Endothelial cell of umbilical vein (primary cell): ENCODE measurements around the gene CD300LF.

Source experiments
- CTCF ChIP-seq, 2 donors: IDR thresholded peaks; 1 replicate in 1 of 2; 2 replicates in 1 of 2; pipeline ENCODE4 v1.5.1; 2011; ENCODE audit warnings: low read length in 2 of 2, mild to moderate bottlenecking in 2 of 2, moderate library complexity in 2 of 2, control low read depth in 1 of 2, inconsistent platforms in 1 of 2, low read depth in 1 of 2; ENCODE audit not compliant: insufficient read depth in 1 of 2; ENCODE audit errors: extremely low read depth in 1 of 2
- EZH2 ChIP-seq: IDR thresholded peaks from 2 replicates; pipeline ENCODE4 v1.6.1; 2012; ENCODE audit warnings: borderline replicate concordance, low read depth, mild to moderate bottlenecking, moderate library complexity, low read length, inconsistent platforms; ENCODE audit not compliant: severe bottlenecking
- JUN ChIP-seq: IDR thresholded peaks from 2 replicates; pipeline ENCODE4 v1.6.1; 2011; ENCODE audit warnings: borderline replicate concordance, low read depth; ENCODE audit not compliant: insufficient read length, insufficient read depth
- MAX ChIP-seq: IDR thresholded peaks from 2 replicates; pipeline ENCODE4 v1.6.1; 2011; ENCODE audit not compliant: insufficient read depth, insufficient read length
- POLR2A ChIP-seq: IDR thresholded peaks from 2 replicates; pipeline ENCODE4 v1.6.1; 2012; ENCODE audit warnings: low read depth, mild to moderate bottlenecking, control low read depth, low read length
- POLR2AphosphoS5 ChIP-seq: IDR thresholded peaks from 2 replicates; pipeline ENCODE4 v1.6.1; 2012; ENCODE audit warnings: low read depth, mild to moderate bottlenecking, control low read depth, low read length, moderate library complexity; ENCODE audit not compliant: insufficient read depth

GRCh38 chr17:74698069-74698468 is 14.7 kb downstream of the CD300LF start:
- TF ChIP-seq CTCF (IDR thresholded peaks at IDR 0.05; ENCODE audit: extremely low read depth in 1 of 2, insufficient read depth in 1 of 2, low read depth in 1 of 2, low read length in 2 of 2): no peak
- TF ChIP-seq EZH2: no peak
- no peak for TF ChIP-seq POLR2A
- no peak for TF ChIP-seq POLR2AphosphoS5
- no peak for TF ChIP-seq JUN
- no peak for TF ChIP-seq MAX
